ENCODE measurements around the gene PIK3R6.
"Not testable (repeated sequence)": the region's sequence is repeated elsewhere in the genome, so short reads cannot be mapped to it uniquely, and the experiment has no call there.

Gene PIK3R6

GRCh38 chr17:8894202-8894671 is 26.8 kb upstream of the PIK3R6 start:
- no peak for DNase-seq

- DNase-seq, result no peak
These were observed 26.2 kb upstream of the PIK3R6 start for GRCh38 chr17:8893621-8894201.

GRCh38 chr17:8893059-8893458 is 25.6 kb upstream of the PIK3R6 start:
- no peak for DNase-seq

GRCh38 chr17:8892338-8892690 is 24.8 kb upstream of the PIK3R6 start:
- DNase-seq, result peak; percentile 56

DNA sequence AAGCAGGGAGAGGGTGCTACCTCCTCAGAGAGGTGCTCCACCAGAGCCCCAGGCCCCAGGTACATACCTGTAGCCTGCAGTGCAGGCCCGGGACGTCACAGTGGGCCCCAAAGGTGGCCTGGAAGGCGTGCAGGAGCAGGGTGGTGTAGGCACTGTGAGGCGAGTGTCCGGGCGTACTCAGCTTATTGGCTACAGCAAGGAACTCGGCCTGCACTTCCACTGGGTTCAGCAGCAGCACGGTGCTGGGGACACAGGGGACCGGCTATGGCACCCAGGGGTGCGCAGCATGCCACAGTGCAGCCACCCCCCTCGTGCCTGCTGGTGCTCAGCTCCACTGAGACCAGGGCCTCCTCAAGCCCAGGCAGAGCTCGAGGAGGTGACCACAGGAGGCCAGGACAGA is 23.2 kb upstream of the PIK3R6 start:
- DNase-seq, result no peak

DNA sequence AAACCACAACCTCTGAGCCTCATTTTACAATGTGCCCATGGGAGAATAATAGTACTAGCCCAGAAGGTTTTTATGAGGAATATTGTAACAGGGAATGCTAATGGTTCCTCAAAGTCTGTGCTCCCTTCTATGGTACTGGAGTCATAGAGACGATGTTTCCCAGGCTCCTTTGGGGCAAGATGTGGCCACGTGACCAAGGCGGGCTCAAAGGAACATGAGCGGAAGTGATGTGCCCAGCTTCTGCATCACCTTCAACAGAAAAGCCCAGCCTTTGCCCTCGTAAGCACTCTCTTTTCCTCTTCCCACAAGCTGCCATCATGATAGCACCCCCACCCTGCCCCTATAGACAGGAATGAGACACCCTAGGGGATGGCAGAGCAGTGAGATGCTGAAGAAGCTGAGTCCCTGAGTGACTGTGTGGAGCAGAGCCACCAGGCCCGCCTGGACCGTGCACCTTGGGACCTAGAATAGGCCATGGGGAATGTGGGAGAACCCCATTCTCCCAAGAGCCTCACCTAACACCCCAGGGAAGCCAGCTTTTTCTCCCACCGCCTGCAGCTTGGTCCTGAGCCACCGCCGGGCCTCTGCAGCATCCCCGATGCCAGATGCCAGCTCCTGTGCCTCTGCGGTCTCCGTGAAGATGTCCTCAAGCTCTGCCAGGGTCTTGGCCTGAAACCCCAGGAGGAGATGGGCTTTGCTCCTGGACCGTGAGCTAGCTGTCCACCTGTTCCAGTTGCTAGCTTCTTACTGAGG is 22.2 kb upstream of the PIK3R6 start:
- no peak for DNase-seq

- no peak for DNase-seq
These were observed 21.3 kb upstream of the PIK3R6 start for GRCh38 chr17:8888704-8889302.

DNA sequence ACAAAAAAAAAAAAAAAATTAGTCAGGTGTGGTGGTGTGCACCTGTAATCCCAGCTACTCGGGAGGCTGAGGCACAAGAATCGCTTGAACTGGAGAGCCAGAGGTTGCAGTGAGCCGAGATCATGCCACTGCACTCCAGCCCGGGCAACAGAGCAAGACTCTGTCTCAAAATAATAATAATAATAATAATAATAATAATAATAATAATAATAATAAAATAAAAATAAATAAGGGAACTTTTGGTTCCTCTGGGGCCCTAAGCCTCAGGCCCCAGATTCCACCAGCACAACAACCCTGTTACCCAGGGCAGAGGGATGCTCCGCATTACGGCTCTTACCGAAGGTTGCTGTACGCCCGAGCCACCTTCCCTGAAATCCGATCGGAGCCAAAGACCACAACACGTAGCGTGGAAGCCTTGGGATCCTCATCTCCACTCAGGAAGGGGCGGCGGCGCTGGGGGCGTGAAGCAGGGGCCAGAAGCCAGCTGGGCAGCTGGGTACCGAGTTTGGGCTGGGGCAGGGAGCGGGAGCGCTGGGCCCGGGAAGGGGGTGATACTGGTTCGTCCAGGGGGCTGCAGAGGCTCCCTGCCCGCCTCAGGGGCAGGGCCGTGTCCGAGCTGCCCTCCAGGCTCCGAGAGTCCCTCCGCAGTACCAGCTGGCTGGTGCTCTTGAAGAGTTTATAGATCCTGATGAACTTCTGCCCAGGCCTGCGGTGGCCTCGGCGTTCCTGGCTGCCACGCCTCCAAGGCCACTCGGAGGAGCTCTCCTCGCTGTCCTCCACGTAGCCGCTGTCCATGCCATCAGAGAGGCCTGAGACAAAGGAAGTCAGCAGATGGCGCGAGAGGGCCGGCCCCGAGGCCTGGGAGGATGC is 20.6 kb upstream of the PIK3R6 start:
- peak; percentile 46 for DNase-seq

DNA sequence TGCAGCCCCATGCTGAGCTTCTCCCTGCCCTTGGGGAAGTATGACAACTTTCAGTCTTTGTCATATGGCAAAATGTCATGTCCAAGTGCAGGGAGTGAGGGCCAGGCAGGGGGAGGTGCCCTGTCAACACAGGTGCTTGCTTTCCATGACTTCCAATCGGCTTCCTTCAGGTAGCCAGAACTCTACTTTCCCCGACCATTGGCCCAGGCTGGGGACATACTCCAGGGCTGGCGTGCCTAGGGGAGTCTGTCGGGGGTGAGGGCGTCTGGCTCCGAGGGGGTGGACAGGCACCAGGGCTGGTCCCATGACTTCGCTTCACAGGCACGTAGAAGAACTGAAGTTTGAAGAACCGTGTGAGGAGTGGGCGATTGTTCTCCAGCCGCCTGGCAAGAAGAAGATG is 19.8 kb upstream of the PIK3R6 start:
- DNase-seq, result no peak

DNA sequence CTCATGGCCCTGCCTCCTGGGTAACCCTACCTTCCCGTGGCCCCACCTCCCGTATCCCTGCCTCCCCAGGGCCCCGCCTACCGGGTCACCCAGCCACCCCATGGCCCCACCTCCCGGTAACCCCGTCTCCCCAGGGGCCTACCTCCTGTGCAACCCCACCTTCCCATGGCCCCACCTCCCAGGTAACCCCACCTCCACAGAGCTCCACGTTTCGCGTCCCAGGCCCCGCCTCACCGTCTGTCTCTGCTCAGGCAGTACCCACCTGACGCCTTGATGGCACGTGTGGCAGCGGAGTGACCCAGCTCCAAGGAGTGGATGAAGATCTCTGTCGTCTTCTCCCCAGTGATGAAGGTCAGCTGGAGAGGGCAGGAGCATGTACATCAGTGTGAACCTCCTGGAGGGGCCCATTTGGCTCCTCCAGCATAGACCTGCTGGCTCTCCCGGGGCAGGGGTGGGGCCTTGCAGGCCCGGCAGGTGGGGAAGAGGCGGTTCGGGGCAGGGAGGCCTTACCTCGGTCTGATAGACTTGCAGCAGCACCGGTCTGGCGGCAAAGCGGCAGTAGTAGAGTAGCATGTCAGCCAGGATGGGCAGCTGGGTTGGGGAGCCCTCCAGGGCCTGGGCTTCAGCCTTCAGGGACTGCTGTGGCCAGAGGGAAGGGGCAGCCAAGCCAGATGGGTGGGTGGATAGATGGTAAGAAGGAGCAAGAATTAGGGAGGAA is 18.7 kb upstream of the PIK3R6 start:
- no peak for DNase-seq

DNA sequence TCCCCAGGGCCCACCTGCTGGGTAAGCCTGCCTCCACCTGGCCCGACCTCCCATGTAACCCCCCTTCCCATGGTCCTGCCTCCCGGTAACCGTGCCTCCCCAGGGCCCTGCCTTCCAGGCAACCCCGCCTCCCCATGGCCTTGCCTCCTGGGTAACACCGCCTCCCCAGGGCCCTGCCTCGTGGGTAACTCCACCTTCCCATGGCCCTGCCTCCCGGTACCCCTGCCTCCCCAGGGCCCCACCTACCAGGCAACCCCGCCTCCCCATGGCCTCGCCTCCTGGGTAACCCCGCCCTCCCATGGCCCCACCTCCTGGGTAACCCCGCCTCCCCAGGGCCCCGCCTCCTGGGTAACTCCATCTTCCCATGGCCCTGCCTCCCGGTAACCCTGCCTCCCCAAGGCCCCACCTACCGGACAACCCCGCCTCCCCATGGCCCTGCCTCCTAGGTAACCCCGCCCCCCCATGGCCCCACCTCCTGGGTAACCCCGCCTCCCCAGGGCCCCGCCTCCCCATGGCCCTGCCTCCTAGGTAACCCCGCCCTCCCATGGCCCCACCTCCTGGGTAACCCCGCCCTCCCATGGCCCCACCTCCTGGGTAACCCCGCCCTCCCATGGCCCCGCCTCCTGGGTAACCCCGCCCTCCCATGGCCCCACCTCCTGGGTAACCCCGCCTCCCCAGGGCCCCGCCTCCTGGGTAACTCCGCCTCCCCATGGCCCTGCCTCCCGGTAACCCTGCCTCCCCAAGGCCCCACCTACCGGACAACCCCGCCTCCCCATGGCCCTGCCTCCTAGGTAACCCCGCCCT is 17.9 kb upstream of the PIK3R6 start:
- not testable (repeated sequence) for DNase-seq

DNA sequence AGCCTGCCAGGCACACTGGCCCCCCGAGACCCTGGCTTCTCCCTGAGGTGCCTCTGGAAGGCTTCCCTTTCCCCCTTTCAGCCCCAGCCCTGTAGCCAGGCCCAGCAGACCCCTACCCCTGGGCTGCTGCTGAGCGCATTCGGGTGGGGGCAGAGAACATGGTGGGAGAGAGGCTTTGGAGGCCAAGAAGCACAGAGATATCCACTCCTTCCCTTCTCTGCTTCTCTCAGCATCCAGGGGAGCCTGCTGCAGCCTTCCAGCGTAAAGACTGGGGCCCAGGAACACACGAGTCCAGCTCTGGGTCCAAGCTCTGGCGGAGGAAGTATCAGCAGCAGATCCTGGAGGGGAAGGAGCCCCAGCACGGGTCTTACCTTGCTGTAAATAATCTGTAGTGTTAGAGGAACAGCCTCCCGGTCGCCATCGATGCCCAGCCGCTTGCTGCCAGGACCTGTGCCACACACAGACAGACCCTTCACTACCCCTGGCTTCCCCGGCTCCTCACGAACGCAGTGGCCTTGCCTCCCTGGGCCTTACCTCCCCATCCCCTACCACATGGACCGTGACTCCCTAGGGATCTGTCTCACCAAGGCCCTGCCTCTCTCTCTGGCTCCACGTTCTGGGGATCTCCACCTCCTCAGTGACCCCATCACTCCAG is 17.0 kb upstream of the PIK3R6 start:
- no peak for DNase-seq

GRCh38 chr17:8883353-8883752 is 15.9 kb upstream of the PIK3R6 start:
- DNase-seq, result no peak

GRCh38 chr17:8881606-8882005 is 14.1 kb upstream of the PIK3R6 start:
- no peak for DNase-seq

- DNase-seq, result no peak
These were observed 13.0 kb upstream of the PIK3R6 start for GRCh38 chr17:8880466-8880865.

DNA sequence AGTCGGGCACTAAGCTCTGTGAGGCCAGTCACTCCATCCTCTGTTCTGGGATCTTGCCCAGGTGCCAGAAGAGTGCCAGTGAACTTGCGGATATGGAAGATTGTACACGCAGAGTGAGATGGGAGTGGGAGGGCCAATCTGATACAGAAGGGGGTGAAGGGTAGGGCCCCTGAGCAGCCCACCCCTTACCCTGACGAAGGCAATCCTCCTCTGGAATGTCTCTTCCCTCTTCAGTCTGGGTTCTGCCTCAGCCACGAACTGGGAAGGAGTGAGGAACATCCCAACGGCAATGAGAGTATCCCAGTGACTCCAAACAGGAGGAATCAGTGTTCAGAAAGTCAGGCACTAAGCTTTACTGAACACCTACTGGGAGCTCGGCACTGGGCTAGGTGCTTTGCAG is 11.9 kb upstream of the PIK3R6 start:
- DNase-seq, result no peak

- no peak for DNase-seq
These were observed 10.5 kb upstream of the PIK3R6 start for GRCh38 chr17:8877984-8878383.

- DNase-seq, result no peak
These were observed 8.5 kb upstream of the PIK3R6 start for GRCh38 chr17:8875957-8876356.

GRCh38 chr17:8875436-8875835 is 8.0 kb upstream of the PIK3R6 start:
- no peak for DNase-seq

DNA sequence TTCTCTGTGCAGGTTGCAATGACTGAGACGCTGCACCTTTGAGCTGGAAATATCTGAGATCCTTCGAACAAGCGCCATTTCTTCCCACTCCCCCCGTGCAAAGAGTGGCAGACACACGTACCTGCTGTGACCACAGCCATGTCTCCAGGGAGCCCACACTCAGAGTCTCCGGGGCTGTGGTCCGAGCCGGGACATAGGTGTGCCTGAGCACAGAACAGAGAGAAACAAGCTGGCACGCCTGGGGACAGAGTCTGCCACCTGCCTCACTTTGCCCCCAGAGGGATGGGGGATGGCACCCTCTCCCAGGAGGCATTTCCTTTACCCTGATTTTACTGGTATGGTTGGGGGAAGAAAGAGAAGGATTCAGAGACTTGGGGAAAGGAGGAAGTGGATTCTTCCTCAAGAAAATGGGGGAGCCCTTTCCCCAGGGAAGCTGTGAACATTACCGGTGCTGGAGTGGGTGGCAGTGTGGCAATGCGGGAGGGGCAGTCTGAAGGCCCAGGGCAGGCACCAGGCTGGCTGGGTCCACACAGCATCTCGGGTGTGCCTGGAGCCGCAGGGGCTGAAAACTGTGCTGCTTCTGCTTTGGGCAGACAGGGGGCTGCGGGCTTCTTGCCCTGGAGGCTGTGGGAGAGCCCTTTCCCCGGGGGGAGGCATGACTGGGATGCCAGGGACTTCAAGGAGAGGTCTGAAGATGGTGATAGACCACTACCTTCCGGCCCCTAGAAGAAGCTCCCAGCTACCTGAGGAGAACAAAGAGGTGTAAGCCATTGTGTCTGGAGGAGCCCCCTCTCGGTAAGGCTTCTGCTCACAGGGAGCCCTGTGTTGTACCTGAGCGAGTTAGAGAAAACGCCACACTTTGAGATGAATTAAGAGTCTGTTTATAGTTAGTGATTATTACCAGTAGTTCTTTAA is 6.6 kb upstream of the PIK3R6 start:
- DNase-seq, result no peak

Measured in NCI-H82 (cell line).